ENCODE data around the gene GBX2. TPM values are rescaled to one million over a fixed set of nuclear protein-coding genes. Genes with fewer than 3 reads are reported as not detected.

Gene GBX2
- total and polyA plus RNA-seq, 9 of the 15 experiments (the other 6 are each of a cell fraction or from before 2014, with no cell fraction given), result 0.03 to 0.53 (median 0.27) TPM; not detected in 1

DNA sequence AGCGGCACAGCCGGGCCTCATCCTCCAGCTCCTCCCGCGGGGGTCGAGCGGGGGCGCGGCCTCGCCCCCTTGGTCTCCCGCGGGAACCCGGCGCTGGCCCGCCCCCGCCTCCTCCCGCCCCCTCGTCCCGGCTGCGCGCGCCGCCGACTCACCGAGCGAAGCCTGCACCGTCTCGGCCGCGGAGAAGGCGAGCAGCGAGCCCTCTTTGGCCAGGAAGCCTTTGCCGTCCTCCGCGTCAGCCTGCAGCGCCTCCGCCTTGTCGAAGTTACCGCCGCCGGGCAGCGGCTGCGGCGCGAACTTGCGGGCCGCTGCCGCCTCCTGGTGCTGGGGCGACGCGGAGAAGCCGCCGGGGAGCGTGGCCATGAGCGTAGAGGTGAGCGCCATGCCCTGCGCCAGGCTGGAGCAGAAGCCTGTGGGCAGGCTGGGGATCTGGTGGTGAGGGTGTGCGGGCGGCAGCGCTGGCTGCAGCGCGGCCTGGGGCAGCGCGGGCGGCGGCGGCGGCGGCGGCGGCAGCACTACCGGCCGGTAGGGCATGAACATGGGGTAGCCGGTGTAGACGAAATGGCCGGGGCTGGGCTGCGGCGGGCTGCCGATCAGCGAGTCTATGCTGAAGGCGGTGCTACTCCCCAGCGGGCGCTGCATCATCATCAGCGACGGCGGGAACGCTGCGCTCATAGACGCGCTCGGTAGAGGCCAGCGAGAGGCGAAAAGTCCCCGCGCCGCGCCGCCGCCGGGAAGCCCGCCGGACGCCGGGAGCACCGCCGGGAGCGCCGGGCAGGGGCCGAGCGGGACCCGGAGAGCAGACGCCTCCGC is 683 bp downstream of the GBX2 start (continued):
- TF ChIP-seq, protein P1, sequence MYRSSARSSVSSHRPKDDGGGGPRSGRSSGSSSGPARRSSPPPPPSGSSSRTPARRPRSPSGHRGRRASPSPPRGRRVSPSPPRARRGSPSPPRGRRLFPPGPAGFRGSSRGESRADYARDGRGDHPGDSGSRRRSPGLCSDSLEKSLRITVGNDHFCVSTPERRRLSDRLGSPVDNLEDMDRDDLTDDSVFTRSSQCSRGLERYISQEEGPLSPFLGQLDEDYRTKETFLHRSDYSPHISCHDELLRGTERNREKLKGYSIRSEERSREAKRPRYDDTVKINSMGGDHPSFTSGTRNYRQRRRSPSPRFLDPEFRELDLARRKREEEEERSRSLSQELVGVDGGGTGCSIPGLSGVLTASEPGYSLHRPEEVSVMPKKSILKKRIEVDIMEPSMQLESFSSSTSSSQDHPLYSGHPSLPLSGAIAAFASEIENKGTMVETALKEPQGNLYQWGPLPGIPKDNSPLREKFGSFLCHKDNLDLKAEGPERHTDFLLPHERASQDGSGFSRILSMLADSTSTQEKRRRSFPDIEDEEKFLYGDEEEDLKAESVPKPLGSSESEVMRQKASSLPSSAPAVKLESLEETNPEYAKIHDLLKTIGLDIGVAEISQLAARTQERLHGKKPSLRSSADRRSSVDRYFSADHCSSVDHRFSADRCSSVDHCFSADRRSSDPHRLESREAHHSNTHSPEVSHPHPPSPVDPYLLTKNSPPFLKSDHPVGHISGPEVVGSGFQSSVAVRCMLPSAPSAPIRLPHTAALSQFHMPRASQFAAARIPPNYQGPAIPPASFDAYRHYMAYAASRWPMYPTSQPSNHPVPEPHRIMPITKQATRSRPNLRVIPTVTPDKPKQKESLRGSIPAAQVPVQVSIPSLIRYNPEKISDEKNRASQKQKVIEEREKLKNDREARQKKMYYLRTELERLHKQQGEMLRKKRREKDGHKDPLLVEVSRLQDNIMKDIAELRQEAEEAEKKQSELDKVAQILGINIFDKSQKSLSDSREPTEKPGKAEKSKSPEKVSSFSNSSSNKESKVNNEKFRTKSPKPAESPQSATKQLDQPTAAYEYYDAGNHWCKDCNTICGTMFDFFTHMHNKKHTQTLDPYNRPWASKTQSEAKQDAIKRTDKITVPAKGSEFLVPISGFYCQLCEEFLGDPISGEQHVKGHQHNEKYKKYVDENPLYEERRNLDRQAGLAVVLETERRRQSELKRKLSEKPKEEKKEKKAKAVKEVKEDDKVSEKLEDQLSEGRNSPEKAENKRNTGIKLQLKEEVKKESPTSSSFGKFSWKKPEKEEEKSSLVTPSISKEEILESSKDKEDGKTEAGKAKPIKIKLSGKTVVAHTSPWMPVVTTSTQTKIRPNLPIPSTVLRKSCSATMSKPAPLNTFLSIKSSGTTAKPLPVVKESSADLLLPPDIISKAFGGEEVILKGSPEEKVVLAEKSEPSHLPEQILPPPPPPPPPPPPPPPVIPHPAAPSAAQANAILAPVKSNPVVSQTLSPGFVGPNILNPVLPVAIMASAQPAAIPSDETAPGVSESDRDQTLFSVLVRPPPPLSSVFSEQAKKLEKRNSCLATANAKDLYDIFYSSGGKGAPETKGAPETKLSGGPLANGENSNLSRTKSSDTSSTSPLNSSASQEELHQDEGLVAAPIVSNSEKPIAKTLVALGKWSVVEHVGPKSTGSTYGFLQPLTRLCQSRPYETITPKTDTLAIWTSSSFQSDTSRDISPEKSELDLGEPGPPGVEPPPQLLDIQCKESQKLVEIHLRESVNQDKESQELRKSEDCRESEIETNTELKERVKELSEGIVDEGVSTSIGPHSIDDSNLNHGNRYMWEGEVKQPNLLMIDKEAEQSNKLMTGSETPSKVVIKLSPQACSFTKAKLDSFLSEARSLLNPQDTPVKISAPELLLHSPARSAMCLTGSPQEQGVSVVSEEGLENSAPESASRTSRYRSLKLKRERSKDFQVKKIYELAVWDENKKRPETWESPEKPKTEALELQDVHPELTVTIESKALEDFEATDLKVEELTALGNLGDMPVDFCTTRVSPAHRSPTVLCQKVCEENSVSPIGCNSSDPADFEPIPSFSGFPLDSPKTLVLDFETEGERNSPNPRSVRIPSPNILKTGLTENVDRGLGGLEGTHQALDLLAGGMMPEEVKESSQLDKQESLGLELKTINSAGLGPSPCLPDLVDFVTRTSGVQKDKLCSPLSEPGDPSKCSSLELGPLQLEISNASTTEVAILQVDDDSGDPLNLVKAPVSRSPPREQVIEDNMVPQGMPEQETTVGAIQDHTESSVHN (IDR thresholded peaks at IDR 0.05; ENCODE audit: borderline replicate concordance in 1 of 2, low read depth in 1 of 2), result no peak
- TF ChIP-seq, protein P2, sequence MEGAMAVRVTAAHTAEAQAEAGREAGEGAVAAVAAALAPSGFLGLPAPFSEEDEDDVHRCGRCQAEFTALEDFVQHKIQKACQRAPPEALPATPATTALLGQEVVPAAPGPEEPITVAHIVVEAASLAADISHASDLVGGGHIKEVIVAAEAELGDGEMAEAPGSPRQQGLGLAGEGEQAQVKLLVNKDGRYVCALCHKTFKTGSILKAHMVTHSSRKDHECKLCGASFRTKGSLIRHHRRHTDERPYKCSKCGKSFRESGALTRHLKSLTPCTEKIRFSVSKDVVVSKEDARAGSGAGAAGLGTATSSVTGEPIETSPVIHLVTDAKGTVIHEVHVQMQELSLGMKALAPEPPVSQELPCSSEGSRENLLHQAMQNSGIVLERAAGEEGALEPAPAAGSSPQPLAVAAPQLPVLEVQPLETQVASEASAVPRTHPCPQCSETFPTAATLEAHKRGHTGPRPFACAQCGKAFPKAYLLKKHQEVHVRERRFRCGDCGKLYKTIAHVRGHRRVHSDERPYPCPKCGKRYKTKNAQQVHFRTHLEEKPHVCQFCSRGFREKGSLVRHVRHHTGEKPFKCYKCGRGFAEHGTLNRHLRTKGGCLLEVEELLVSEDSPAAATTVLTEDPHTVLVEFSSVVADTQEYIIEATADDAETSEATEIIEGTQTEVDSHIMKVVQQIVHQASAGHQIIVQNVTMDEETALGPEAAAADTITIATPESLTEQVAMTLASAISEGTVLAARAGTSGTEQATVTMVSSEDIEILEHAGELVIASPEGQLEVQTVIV (CRISPR knock-in tag; IDR thresholded peaks at IDR 0.05; ENCODE audit: borderline replicate concordance), result no peak
- TF ChIP-seq PTTG1 (tag; IDR thresholded peaks at IDR 0.05; ENCODE audit: low read depth) (no peak), POLR2H (tag; IDR thresholded peaks at IDR 0.05; ENCODE audit: low read depth) (no peak), ZSCAN29 (IDR thresholded peaks at IDR 0.05) (peak; percentile 90; the same call in 1 of the 2 replicates), ZNF24 (IDR thresholded peaks at IDR 0.05) (no peak), NFXL1 (CRISPR knock-in tag; IDR thresholded peaks at IDR 0.05) (no peak), ZNF740 (CRISPR knock-in tag; IDR thresholded peaks at IDR 0.05) (no peak), ZNF740 (tag; IDR thresholded peaks at IDR 0.05) (no peak), ZBTB7A (IDR thresholded peaks at IDR 0.05; ENCODE audit: borderline replicate concordance, control insufficient read depth, low read depth, low read length) (peak; percentile 32; the same call in 1 of the 2 replicates)
- TF ChIP-seq, protein P3, sequence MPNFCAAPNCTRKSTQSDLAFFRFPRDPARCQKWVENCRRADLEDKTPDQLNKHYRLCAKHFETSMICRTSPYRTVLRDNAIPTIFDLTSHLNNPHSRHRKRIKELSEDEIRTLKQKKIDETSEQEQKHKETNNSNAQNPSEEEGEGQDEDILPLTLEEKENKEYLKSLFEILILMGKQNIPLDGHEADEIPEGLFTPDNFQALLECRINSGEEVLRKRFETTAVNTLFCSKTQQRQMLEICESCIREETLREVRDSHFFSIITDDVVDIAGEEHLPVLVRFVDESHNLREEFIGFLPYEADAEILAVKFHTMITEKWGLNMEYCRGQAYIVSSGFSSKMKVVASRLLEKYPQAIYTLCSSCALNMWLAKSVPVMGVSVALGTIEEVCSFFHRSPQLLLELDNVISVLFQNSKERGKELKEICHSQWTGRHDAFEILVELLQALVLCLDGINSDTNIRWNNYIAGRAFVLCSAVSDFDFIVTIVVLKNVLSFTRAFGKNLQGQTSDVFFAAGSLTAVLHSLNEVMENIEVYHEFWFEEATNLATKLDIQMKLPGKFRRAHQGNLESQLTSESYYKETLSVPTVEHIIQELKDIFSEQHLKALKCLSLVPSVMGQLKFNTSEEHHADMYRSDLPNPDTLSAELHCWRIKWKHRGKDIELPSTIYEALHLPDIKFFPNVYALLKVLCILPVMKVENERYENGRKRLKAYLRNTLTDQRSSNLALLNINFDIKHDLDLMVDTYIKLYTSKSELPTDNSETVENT (CRISPR knock-in tag; IDR thresholded peaks at IDR 0.05), result no peak

Measured in K562 (cell line).